ENCODE results near the gene CNTNAP2.

The CNTNAP2 gene

GRCh38 chr7:146378196-146378595 lies 261.6 kb downstream of the CNTNAP2 start:
- TF ChIP-seq CTCF (IDR thresholded peaks at IDR 0.05; ENCODE audit: extremely low read depth, missing control alignments), result no peak
- DNase-seq (ENCODE audit: low spot score), result no peak

- DNase-seq (ENCODE audit: low spot score), result no peak
- TF ChIP-seq CTCF (IDR thresholded peaks at IDR 0.05; ENCODE audit: extremely low read depth, missing control alignments), result no peak
These were observed 270.5 kb downstream of the CNTNAP2 start for GRCh38 chr7:146387140-146387539.

- TF ChIP-seq CTCF (IDR thresholded peaks at IDR 0.05; ENCODE audit: extremely low read depth, missing control alignments), result no peak
- no peak for DNase-seq (ENCODE audit: low spot score)
These were observed 272.3 kb downstream of the CNTNAP2 start for GRCh38 chr7:146388928-146389327.

- no peak for TF ChIP-seq CTCF (IDR thresholded peaks at IDR 0.05; ENCODE audit: extremely low read depth, missing control alignments)
- DNase-seq (ENCODE audit: low spot score), result no peak
These were observed 276.7 kb downstream of the CNTNAP2 start for GRCh38 chr7:146393346-146393745.

GRCh38 chr7:146397141-146397540 lies 280.5 kb downstream of the CNTNAP2 start:
- no peak for DNase-seq (ENCODE audit: low spot score)
- TF ChIP-seq CTCF (IDR thresholded peaks at IDR 0.05; ENCODE audit: extremely low read depth, missing control alignments), result no peak

- no peak for DNase-seq (ENCODE audit: low spot score)
- no peak for TF ChIP-seq CTCF (IDR thresholded peaks at IDR 0.05; ENCODE audit: extremely low read depth, missing control alignments)
These were observed 285.3 kb downstream of the CNTNAP2 start for GRCh38 chr7:146401939-146402338.

- no peak for TF ChIP-seq CTCF (IDR thresholded peaks at IDR 0.05; ENCODE audit: extremely low read depth, missing control alignments)
- no peak for DNase-seq (ENCODE audit: low spot score)
These were observed 289.1 kb downstream of the CNTNAP2 start for GRCh38 chr7:146405737-146406136.
